HG02623 (cell line): Measurements from ENCODE around the gene XRCC6.
"Not testable (repeated sequence)": the region's sequence is repeated elsewhere in the genome, so short reads cannot be mapped to it uniquely, and the experiment has no call there.

Experiments used
- ATAC-seq: cut with Tn5 transposase; IDR thresholded peaks from one replicate; pipeline ENCODE4 v1.9.1; 2021; ENCODE audit warnings: moderate library complexity; ENCODE audit not compliant: unreplicated experiment

XRCC6 gene

DNA sequence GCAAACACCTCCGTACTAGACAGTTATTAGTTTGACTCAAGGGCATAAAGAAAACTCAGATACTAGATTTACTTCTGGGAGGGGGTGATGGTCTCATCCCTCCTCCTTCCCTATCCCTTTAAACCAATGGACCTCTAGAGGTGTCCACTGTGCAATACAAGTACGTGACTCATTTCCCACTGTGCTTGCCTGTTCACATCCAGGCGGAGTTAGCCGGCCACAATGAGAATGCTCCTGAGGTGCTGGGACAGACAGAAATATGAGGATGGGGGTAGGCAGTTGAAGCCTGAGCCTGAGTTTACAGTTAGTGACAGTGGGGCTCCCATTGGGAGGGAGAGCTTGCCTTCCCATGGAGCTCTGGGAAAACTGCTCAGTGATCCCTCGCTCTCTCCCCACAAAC lies 23.0 kb upstream of the XRCC6 start:
- no peak for ATAC-seq

DNA sequence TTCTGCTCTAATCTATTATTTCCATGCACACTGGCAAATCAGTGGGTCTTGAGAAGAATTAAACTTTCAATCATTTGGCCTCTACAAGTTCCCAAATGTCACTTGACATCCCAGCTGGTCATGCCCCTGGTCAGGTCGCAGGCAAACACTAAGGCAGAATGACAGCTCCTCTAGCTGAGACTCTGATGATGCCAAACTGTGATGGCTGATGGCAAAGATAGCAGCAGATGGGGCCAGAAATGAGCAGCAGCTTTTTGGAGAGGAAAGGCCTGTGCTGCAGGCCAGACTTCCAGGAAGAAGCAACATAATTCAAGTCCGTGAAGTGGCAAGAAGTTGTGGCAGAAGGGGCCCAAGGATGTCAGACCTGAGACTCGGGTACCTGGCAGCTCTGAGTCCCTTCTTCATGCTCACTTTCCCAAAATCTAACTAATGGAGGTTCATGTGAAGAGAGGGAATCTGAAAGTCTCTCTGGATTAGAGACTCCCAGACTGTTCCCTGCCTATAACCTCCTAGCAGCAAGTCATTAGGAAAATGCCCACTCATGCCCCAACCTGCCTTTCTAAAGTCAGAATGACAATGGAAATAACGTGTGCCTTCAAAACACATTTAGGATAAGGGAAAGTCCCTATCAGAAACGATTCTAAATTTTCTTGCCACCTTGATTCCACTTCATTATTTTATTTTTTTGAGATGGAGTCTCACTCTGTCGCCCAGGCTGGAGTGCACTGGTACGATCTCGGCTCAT lies 22.0 kb upstream of the XRCC6 start:
- no peak for ATAC-seq

DNA sequence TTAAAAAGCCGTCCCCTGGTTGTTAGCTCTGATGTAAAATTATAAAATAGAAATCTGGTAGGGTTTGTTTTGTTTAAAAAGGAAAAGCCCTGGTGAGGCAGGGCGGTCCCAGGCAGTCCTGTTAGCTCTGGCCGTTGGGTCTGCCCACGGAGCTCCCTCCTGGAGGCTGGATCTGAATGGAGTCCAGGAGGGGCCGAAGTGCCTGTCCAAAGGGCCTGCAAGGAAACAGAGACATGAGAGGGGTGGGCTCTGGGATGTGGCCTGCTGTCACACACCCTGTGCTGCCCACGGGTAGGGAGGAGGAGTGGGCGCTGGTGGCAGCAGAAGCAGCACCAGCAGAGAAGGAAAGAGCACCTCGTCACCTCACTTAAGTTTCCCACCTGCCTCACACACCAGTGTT lies 20.1 kb upstream of the XRCC6 start:
- ATAC-seq = no peak

DNA sequence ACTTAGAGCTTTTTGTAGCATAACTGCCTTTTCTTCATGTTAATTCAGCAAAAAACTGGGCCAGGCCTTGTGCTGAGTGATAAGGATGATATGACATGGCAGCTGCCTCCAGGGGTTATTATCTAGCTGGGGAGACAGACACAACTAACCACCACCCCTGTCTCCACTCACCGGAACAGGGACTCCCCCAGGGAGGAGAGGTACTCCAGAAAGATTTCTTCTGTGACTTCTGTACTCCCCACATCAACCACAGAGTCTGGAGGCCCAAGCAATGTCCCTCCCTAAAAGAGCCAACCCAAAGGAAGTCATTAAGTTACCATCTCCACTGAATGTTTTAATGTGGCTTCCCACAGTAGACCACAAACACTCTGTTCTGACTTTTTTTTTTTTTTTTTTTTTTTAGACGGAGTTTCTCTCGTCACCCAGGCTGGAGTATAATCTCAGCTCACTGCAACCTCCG lies 17.2 kb upstream of the XRCC6 start:
- no peak for ATAC-seq

DNA sequence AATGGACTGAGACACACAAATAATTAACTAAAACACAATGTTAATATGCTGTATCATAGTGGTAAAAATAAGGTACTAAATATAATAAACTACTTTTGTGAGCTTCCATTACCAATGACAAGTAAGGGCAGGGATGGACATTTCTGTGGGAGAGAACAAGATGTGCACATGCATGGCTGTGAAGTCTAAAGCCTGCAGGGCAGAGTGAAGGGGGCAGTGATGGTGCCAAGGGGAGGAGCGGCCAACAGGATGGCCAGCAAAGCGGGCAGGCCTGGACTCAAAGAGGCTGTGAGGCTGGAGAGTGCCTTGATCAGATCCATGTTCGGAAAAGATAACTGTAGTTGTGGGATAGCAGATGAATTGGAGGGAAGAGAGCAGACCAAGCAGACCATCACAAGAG lies 12.7 kb upstream of the XRCC6 start:
- no peak for ATAC-seq

DNA sequence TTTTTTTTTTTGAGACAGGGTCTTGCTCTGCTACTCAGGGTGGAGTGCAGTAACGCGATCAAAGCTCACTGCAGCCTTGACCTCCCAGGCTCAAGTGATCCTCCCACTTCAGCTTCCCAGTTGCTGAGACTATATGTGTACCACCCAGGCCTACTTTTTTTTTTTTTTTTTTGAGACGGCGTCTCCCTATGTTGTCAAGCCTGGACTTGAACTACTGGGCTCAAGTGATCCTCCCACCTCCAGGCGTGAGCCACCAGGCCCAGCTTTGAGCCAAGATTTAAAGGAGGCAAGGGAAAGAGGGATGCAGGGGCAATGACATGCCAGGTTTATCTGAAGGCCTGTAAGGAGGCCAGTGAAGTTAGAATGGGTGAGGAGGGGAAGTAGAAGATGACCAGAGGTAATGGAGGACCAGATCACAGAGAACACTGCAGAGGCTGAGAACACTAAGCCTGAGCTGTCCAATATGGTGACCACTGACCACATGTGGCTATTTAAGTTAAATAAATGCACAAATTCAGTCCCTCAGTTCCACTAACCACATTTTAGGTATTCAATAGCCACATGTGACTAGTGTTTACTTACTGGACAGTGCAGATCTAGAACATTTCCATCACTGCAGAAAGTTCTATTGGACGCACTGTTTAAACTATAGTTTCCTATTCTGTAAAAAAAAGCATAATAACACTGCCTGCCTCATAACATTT lies 8.3 kb upstream of the XRCC6 start:
- no peak for ATAC-seq

DNA sequence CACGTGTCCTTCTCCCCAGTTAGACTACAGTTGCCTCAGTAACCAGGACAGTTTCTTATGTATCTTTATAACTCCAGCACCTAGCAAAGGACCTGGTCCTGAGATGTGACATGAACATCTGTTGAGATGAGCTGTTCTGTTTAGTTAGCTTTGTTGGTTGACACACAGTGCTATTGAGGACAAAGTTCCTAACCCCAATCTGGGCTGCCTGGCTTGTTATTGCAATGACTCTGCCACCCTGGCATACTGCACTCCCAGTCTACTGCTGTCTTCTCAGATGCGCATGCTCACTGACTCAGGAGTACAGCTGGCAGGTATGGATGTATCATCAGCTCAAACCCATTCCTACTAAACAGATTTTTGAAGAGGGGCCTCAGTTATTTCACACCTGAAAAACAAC lies 7.6 kb upstream of the XRCC6 start:
- no peak for ATAC-seq

DNA sequence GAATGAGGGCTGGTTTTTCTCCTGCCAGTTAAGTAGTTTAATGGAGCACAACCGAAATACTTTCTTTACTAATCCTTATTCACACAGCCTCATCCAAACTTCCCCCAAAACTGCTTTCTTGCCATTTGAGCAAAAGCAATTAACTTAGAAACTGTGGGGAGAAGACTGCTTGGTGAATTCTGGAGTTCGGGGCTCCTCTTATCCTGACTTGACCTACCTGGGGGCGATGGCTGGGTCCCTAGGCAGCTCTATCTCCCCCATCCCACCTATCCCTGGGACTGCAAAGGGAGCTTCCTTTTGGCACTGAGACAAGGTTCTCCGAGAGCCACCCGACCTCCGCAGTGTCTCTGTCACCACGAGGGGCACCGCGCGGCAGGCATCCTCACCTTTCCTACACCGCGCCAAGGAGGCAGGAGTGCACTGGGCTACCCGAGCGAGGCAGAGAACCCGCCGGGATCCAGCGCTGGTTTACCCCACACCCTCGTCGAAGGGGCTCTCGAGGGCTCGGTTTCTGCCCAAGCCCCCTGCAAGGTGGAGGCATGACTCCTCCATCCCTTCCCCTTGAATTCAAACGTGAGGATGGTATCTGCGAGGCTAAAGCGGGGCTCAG lies 1.0 kb upstream of the XRCC6 start:
- ATAC-seq = peak; percentile 23

DNA sequence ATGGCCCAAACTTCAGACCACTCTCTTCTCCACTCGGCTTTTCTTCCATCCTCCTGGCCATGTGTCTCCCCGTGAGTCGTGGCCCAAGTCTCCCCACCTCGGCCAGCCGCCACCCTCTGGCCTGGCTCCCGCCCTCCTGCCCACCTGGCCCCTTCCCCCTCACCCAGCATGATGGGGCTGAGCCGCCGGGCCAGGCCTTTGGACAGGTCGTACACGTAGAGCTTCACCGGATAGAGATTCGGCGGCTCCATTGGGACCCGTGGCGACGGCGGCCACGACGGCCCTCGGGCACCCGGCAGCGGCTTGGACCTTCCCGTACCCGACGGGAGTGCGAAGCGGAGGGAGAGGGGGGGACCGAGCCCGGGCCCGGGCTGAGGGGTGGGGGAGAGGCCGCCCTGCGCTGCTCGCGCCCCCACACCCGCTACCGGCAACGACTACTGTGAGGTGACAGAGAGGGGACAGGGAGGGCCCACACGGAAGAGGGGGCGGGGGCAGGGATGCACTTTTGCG lies 451 bp upstream of the XRCC6 start, which contains the start of gene DESI1:
TSS of gene DESI1 (minus strand) at position 455 of the 510 bp plus-strand sequence. CDS start at position 251, 204 bp downstream.
- ATAC-seq = peak; percentile 18

DNA sequence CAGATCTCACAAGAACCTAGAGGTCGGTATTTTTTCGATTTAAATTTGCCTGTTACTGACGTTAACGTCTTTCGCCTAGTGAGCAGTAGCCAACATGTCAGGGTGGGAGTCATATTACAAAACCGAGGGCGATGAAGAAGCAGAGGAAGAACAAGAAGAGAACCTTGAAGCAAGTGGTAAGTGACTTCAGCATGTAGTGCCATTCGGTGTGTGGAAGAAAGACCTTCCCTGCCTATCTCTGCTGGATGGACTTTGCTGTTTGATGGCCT lies 750 bp downstream of the XRCC6 start:
- no peak for ATAC-seq

DNA sequence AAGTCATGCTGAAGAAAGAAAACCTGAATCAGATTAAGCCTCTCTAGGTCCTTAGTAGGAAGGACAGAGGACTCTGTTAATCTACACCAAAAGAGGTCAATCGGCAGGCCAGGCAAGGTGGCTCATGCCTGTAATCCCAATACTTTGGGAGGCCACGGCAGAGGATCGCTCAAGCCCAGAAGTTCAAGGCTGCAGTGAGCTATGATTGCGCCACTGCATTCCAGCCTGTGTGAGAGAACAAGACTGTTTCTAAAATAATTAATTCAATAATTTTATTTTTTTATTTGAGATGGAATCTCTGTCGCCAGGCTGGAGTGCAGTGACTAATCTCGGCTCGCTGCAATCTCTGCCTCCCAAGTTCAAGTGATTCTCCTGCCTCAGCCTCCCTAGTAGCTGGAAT lies 4.5 kb downstream of the XRCC6 start:
- ATAC-seq = no peak

DNA sequence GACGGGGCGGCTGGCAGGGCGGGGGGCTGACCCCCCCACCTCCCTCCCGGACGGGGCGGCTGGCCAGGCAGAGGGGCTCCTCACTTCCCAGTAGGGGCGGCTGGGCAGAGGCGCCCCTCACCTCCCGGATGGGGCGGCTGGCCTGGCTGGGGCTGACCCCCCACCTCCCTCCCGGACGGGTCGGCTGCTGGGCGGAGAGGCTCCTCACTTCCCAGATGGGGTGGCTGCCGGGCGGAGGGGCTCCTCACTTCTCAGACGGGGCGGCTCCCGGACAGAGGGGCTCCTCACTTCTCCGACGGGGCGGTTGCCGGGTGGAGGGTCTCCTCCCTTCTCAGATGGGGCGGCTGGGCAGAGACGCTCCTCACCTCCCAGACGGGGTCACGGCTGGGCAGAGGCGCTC lies 10.0 kb downstream of the XRCC6 start:
- ATAC-seq = not testable (repeated sequence)

DNA sequence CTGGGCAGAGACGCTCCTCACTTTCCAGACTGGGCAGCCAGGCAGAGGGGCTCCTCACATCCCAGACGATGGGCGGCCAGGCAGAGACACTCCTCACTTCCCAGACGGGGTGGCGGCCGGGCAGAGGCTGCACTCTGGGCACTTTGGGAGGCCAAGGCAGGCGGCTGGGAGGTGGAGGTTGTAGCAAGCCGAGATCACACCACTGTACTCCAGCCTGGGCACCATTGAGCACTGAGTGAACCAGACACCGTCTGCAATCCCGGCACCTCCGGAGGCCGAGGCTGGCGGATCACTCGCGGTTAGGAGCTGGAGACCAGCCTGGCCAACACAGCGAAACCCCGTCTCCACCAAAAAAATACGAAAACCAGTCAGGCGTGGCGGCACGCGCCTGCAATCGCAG lies 10.5 kb downstream of the XRCC6 start:
- not testable (repeated sequence) for ATAC-seq

DNA sequence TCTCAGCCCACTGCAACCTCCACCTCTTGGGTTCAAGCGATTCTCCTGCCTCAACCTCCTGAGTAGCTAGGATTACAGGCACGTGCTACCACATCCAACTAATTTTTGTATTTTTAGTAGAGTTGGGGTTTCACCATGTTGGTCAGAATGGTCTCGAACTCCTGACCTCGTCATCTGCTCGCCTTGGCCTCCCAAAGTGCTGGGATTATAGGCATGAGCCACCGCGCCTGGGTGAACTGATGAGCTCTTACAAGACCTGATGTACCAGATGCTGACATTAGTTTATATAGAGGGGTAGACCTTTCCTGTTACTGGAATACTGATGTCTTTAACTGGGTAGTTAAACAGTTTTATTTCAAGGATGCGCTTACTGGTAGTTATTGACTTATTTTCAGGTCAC lies 13.5 kb downstream of the XRCC6 start:
- ATAC-seq = not testable (repeated sequence)

DNA sequence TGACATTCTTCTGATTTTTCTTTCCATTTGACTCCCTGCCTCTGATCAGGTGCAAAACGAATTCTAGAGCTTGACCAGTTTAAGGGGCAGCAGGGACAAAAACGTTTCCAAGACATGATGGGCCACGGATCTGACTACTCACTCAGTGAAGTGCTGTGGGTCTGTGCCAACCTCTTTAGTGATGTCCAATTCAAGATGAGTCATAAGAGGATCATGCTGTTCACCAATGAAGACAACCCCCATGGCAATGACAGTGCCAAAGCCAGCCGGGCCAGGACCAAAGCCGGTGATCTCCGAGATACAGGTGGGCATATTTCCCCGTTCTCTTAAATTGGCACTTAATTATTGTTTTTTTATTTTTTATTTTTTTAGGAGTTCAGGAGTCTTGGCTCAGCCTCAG lies 15.4 kb downstream of the XRCC6 start:
- no peak for ATAC-seq

DNA sequence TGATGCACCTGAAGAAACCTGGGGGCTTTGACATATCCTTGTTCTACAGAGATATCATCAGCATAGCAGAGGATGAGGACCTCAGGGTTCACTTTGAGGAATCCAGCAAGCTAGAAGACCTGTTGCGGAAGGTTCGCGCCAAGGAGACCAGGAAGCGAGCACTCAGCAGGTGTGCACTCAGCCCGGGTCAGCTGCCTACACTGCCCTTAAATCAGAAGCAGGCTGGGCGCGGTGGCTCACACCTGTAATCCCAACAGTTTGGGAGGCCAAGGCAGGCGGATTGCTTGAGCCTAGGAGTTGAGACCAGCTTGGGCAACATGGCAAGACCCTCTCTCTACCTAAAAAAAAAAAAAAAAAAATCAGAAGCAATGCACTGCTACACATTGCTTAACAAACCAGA lies 16.5 kb downstream of the XRCC6 start:
- ATAC-seq = not testable (repeated sequence)

DNA sequence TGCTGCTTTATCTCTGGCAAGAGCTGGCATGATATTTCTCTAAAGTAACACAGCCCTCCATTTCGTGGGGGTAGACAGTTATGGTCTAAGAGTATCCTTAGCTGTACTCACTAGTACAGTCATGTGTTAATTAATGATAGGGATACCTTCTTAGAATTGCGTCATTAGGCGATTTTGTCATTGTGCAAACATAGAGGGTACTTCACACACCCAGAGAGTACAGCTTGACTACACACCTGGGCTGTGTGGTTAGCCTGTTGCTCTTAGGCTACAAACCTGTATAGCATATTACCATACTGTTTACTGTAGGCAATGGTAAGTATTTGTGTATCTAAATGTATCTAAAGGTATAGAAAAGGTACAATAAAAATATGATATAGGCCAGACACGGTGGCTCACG lies 17.0 kb downstream of the XRCC6 start:
- ATAC-seq = no peak

DNA sequence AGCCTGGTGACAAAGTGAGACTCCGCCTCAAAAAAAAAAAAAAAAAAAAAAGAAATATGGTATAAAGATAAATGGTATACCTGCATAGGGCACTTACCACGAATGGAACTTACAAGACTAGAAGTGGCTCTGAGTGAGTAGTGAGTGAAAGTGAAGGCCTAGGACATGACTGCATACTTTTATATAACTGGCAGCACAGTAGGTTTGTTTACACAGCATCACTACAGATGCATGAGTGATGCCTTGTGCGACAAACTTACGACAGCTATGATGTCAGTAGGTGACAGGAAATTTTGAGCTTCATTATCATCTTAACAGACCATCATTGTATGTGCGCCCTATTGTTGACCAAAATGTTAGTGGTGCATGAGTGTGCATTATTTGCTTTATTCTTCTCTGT lies 17.7 kb downstream of the XRCC6 start:
- ATAC-seq = no peak

DNA sequence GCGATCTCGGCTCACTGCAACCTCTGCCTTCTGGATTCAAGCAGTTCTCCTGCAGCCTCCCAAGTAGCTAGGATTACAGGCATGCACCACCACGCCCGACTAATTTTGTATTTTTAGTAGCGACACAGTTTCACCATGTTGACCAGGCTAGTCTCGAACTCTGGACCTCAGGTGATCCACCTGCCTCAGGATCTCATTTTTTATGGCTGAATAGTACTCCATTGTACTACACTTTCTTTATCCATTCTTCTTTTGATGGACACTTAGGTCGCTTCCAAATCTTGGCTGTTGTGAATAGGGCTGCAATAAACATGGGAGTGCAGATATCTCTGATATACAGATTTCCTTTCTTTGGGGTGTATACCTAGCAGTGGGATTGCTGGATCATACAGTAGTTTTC lies 20.8 kb downstream of the XRCC6 start:
- ATAC-seq = no peak

DNA sequence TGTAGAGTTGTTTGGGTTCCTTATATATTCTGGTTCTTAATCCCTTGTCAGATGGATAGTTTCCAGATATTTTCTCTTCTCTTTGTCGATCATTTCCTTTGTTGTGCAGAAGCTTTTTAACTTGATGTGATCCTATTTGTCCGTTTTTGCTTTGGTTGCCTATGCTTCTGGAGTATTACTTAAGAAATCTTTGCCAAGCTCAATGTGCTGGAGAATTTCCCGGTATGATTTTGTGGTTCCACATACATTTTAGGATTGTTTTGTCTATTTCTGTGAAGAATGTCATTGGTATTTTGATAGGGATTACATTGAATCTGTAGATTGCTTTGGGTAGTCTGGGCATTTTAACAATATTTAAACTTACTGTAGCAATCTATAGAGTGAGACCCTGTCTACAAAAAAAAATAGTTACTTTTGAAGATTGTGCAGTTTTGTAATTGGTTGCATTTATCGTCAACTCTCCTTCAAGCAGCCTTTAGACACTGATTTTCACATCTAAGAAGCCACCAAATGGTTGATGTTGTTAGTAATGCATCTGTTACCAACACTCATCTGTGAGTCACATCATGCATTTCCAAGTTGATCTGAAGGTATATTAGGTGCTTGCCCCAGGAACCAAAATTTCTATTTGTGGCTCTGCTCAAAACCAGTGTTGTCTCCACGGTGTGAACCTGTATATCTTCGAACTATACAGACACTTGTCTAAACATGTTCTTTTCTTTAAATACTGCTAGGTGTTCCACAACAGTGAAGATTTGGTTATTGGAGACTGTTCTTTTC lies 21.4 kb downstream of the XRCC6 start:
- no peak for ATAC-seq

DNA sequence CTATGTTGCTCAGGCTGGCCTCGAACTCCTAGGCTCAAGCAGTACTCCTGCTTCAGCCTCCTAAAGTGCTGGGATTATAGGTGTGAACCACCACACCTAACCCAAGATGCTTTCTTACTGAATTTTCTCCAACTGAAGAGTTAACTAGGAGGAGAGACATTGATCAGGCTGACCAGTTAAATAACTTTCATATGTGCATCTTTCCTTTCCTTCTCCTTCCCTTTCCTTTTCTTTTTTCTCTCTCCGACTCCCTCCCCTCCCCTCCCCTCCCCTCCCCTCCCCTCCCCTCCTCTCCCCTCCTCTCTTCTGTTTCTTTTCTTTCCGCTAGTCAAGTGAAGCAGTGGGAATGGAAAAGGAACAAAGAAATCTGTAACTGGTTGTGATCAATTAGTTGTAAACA lies 26.7 kb downstream of the XRCC6 start:
- ATAC-seq = no peak
